GM18526 (cell line): ENCODE measurements around the gene TFEC.

Source experiments
- POLR2A ChIP-seq: IDR thresholded peaks from 3 replicates; pipeline ENCODE4 v1.6.1; 2011; ENCODE audit not compliant: insufficient read length; ENCODE audit errors: extremely low read depth

Gene TFEC

GRCh38 chr7:116030651-116031276 is at the start of gene TFEC:
TSS of gene TFEC (minus strand) at chr7:116030763. CDS start at chr7:115984441, 46,322 bp downstream.
- no peak for TF ChIP-seq POLR2A

- TF ChIP-seq POLR2A = no peak
These were observed 45.0 kb upstream of the TFEC start for GRCh38 chr7:116075351-116076145.

DNA sequence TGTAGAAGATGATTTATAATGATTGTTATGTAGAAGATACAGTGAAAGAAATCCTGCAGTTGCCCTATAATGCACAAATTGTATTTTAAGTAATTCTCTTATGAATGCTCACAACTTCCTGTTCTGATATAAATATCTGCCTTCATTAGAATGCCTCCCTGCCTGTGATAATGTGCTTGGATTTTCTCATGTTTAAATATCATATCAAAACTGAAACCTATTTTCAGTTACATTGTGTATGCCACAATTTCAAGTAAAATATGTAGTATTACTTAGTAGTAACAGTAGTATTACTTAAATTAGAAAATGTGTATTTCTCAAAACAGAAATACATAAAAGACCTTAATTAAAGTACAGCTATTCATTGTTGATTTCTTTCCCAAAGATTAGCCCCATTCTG is 41.1 kb upstream of the TFEC start:
- no peak for TF ChIP-seq POLR2A

GRCh38 chr7:116064179-116064578 is 33.6 kb upstream of the TFEC start:
- no peak for TF ChIP-seq POLR2A

DNA sequence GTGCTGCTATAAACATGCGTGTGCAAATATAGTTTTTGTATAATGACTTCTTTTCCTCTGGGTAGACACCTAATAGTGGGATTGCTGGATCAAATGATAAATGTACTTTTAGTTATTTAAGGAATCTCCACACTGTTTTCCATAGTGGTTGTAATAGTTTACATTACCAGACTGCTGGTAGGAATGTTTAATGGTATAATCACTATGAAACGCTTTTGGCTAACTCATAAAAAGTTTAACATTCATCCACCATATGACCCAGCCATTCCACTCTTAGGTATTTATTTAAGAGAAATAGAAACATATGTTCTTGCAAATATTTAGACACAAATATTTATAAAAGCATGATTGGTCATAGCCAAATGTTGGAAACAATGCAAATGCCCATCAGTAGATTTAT is 32.1 kb upstream of the TFEC start:
- TF ChIP-seq POLR2A = no peak

DNA sequence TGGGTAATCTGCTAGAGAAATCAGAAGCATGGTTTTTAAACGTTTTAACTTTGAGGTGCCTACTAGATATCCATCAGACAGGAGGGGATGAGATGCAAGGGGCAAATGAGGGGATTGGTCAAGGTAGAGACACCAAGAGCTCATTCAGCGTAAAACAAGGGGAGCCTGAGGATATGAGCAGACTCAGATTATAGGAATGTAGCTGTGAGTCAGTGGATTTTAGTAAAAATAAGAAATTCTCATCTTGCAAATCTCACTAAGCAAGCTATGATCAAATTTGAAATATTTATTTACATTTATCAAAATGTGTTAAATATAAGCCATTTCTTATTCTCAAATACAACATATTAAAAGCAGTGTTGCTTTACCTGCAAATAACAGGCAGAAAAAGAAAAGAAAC is 21.4 kb upstream of the TFEC start:
- TF ChIP-seq POLR2A = no peak

DNA sequence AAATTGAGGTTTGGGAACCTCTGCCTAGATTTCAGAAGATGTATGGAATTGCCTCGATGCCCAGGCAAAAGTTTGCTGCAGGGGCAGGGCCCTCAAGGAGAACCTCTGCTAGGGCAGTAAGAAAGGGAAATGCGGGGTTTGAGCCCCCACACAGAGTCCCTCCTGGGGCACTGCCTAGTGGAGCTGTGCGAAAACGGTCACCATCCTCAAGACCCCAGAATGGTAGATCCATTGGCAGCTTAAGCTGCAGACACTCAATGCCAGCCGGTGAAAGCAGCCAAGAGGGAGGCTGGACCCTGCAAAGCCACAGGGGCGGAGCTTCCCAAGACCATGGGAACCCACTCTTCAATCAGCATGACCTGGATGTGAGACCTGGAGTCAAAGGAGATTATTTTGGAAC is 15.0 kb upstream of the TFEC start:
- TF ChIP-seq POLR2A = no peak

- no peak for TF ChIP-seq POLR2A
These were observed 11.1 kb upstream of the TFEC start for GRCh38 chr7:116041615-116042014.

- no peak for TF ChIP-seq POLR2A
These were observed 6.8 kb upstream of the TFEC start for GRCh38 chr7:116037401-116037800.

DNA sequence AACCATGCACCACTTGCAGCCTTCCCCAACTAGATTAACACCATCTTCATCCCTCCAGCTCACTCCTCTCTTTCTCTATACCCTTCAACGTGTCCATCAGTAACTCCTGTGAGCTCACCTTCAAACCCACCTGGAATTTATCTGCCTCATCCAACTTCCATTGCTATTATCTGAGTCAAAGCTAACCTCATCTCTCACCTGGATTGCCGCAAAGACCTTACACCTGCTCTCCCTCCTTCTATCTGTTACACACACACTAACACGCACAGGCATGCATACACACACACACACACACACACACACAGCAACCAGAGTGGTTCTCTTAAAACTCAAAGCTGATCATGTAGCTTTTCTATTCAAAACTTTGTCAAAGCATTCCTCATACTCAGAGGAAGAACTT is 3.8 kb upstream of the TFEC start:
- TF ChIP-seq POLR2A = no peak

- TF ChIP-seq POLR2A = no peak
These were observed 2.3 kb upstream of the TFEC start for GRCh38 chr7:116032886-116033285.

DNA sequence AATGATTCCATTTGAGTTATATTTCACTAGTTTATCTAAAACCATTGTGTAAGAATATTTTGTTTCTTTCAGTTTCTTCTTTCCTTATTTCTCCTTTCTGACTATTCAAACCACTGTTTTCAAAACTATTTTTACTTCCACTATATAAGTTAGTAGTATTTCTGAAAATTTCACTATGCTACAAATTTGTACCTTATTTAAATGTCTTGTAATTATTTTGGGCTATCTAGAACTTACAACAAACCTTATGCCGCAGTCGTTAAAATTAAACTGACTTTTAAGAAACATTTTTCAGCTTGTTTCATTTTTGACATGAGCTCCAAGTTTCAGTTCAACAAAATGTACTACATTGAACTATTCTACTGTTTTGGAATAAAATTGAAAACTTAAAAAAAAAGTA is 1.8 kb downstream of the TFEC start:
- TF ChIP-seq POLR2A = no peak

DNA sequence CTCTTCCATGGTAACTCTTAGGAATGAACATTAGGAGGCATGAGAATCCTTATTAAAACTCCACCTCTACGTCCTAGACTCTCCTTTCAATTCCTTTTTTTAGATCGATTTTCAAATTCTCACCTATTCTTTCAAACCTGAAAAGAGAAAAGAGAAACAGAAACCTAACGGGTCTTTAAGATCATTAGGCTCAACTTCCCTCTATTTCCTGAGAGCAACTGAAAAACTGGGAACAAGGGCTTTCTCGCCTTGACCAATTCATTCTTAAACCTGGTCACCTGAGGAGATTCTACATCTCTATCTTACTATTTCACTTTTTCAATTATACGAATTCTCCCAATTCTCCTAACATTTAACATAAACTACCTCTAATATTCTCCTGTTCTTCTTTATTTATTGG is 2.8 kb downstream of the TFEC start:
- TF ChIP-seq POLR2A = no peak

DNA sequence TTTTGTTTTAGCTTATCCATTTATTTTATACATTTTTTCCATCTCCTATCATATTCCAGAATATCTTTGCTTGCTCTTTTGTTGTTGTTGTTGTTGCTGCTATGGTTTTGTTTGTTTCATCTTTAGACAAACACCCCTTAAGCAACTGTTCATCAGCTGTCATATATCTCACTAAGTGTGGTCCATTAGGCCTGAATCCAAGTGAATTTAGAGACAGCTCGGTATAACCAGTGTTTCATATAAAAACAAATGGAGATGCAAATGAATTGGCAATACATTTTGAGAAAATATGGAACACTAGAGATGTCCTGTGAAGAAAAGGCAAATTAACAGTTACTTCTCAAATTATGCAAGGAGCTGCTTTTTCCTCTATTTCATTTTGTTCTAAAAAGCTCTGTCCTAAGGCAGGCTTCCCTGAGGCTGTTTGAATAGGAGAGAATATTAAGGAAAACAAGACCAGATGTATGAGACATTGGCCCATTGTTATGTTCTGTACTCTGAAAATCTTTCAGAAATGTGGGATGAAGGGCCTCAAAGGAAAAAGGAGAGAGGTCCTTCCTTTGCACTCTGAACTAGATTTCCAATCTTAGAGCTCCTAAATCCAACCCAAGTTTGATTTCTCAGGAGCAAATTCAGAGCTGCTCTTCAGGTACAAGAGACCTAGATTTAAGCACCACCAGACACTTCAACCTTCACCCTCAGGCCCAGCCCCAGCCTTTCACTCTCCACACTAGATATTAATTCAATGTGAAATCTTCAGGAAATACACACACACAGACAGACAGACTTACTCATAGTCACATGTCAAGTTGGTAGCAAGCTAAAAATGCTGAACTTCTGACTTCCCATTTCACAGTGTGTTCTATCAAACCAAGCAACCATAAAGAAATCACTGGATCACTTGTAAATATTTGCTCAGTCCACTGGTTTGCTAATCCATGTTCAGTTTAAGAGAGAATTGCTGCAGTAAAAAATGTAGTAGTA is 5.4 kb downstream of the TFEC start:
- TF ChIP-seq POLR2A = no peak

DNA sequence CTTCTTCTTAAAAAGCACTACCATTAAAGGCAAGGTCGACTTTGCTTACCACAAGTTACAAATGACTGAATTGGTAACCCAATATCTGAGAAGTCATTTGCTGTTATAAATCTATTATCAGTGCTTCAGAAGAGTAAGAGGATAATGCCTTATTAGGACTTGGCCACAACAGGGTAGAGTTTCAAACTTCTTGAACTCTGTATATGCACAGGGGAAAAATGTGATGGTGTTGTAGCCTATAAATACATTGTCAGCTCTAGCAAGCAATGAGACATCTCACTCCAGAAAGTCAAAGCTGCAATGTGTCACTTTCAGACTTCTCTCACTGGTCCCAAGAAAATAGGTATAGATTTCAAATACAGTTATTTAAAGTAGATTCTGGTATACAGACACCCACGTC is 9.3 kb downstream of the TFEC start:
- TF ChIP-seq POLR2A = no peak

GRCh38 chr7:116018731-116019130 is 11.8 kb downstream of the TFEC start:
- no peak for TF ChIP-seq POLR2A

- no peak for TF ChIP-seq POLR2A
These were observed 16.9 kb downstream of the TFEC start for GRCh38 chr7:116013675-116014074.
